Stimulated activated naive CD4-positive, alpha-beta T cell (primary cell): ENCODE results near the gene RIPOR3.
"Not testable (repeated sequence)": the region's sequence is repeated elsewhere in the genome, so short reads cannot be mapped to it uniquely, and the experiment has no call there.

Experiments used
- DNase-seq, 6 experiments: peaks; one replicate each; lab custom pipeline; 2025; lab: John Stamatoyannopoulos, UW

Gene RIPOR3

GRCh38 chr20:50632701-50633100 lies 58.6 kb downstream of the RIPOR3 start:
- no peak for DNase-seq

GRCh38 chr20:50632236-50632635 lies 59.1 kb downstream of the RIPOR3 start:
- DNase-seq, result no peak

GRCh38 chr20:50630578-50631263 lies 60.6 kb downstream of the RIPOR3 start:
- DNase-seq, result no peak

- no peak for DNase-seq
These were observed 61.7 kb downstream of the RIPOR3 start for GRCh38 chr20:50629670-50630045.

- no peak for DNase-seq
These were observed 62.3 kb downstream of the RIPOR3 start for GRCh38 chr20:50628853-50629669.

GRCh38 chr20:50628332-50628731 lies 63.0 kb downstream of the RIPOR3 start:
- no peak for DNase-seq

GRCh38 chr20:50627747-50628146 lies 63.6 kb downstream of the RIPOR3 start:
- DNase-seq, result no peak

- no peak for DNase-seq
These were observed 65.2 kb downstream of the RIPOR3 start for GRCh38 chr20:50625986-50626677.

GRCh38 chr20:50624351-50625016 lies 66.9 kb downstream of the RIPOR3 start:
- DNase-seq, result no peak

GRCh38 chr20:50621068-50621665 lies 70.2 kb downstream of the RIPOR3 start:
- DNase-seq, result no peak

- not testable (repeated sequence) for DNase-seq
These were observed 70.9 kb downstream of the RIPOR3 start for GRCh38 chr20:50620459-50620858.

GRCh38 chr20:50618537-50618936 lies 72.8 kb downstream of the RIPOR3 start:
- DNase-seq, result no peak

GRCh38 chr20:50617022-50617421 lies 74.3 kb downstream of the RIPOR3 start:
- no peak for DNase-seq

- no peak for DNase-seq
These were observed 75.9 kb downstream of the RIPOR3 start for GRCh38 chr20:50615407-50615806.

- no peak for DNase-seq
These were observed 77.7 kb downstream of the RIPOR3 start for GRCh38 chr20:50613438-50614169.

GRCh38 chr20:50611128-50611810 lies 80.1 kb downstream of the RIPOR3 start:
- no peak for DNase-seq

- DNase-seq, result no peak
These were observed 81.1 kb downstream of the RIPOR3 start for GRCh38 chr20:50610212-50610718.

GRCh38 chr20:50609438-50609989 lies 81.8 kb downstream of the RIPOR3 start:
- DNase-seq, result no peak

- DNase-seq, result no peak
These were observed 82.6 kb downstream of the RIPOR3 start for GRCh38 chr20:50608750-50609104.
